ENCODE measurements around the gene TMEM139. TPM values are rescaled to one million over a fixed set of nuclear protein-coding genes. Genes with fewer than 3 reads are reported as not detected.

TMEM139 gene
- total RNA-seq, 2 donors from 2014 or later = 1.3 to 1.6 TPM

- no peak for ATAC-seq
- DNase-seq (ENCODE audit: low spot score in 2 of 2) = no peak
- no peaks in the 10 kb centered on the region for H3K9me3 Mint-ChIP-seq
- no peak overlapping the region for H3K27ac Mint-ChIP-seq
- H3K36me3 Mint-ChIP-seq = no peaks in the 10 kb centered on the region
These were observed 40.5 kb downstream of the TMEM139 start for GRCh38 chr7:143325240-143325639.

- no peak for ATAC-seq
- Mint-ChIP-seq H3K9me3 (no peaks in the 10 kb centered on the region), H3K36me3 (no peaks in the 10 kb centered on the region), H3K27ac (no peak overlapping the region)
- DNase-seq (ENCODE audit: low spot score in 2 of 2) = no peak
These were observed 43.1 kb downstream of the TMEM139 start for GRCh38 chr7:143327903-143328302.

- no peak overlapping the region for H3K27ac Mint-ChIP-seq
- no peaks in the 10 kb centered on the region for H3K9me3 Mint-ChIP-seq
- ATAC-seq = no peak
These were observed 44.9 kb downstream of the TMEM139 start for GRCh38 chr7:143329471-143330170.

GRCh38 chr7:143331179-143331801 is 46.5 kb downstream of the TMEM139 start:
- Mint-ChIP-seq H3K36me3 (no peaks in the 10 kb centered on the region), H3K27ac (peak overlapping the region in 1 of 2 donors; percentile 47), H3K9me3 (no peaks in the 10 kb centered on the region)
- ATAC-seq = no peak
- DNase-seq (ENCODE audit: low spot score in 2 of 2) = no peak

More at GRCh38 chr7:143329471-143330170, 44.9 kb downstream of the TMEM139 start:
- DNase-seq (ENCODE audit: low spot score in 2 of 2) = no peak
- H3K36me3 Mint-ChIP-seq = no peaks in the 10 kb centered on the region

GRCh38 chr7:143334244-143334643 is 49.5 kb downstream of the TMEM139 start:
- no peaks in the 10 kb centered on the region for H3K9me3 Mint-ChIP-seq
- H3K36me3 Mint-ChIP-seq = no peaks in the 10 kb centered on the region
- no peak for ATAC-seq
- no peak for DNase-seq (ENCODE audit: low spot score in 2 of 2)
- H3K27ac Mint-ChIP-seq = no peak overlapping the region

- Mint-ChIP-seq H3K36me3 (no peaks in the 10 kb centered on the region), H3K9me3 (no peaks in the 10 kb centered on the region), H3K27ac (no peak overlapping the region)
- ATAC-seq (peak in 1 of 2 donors; percentile 59), DNase-seq (ENCODE audit: low spot score in 2 of 2) (no peak)
These were observed 52.5 kb downstream of the TMEM139 start for GRCh38 chr7:143337216-143337615.

Other genes starting within 250 kb of the TMEM139 start
- not detected for gene OR6V1, start 232.6 kb upstream of the TMEM139 start, total RNA-seq
- gene PIP, start 152.9 kb upstream of the TMEM139 start, total RNA-seq = not detected
- gene TAS2R39, start 101.5 kb upstream of the TMEM139 start, total RNA-seq = not detected
- not detected for gene TAS2R40, start 62.9 kb upstream of the TMEM139 start, total RNA-seq
- 100 to 1,000 TPM; 140 to 238 TPM for gene GSTK1, start 21.5 kb upstream of the TMEM139 start, total RNA-seq
- gene CASP2, start 3.4 kb downstream of the TMEM139 start, total RNA-seq = 100 to 1,000 TPM in 1 of 2 donors, 10 to 100 TPM in 1; 82.0 to 118 TPM
- gene CLCN1, start 31.2 kb downstream of the TMEM139 start, total RNA-seq = under 1 TPM; 0.12 to 0.16 TPM
- 1 to 10 TPM in 1 of 2 donors, under 1 TPM in 1; 0.77 to 2.1 TPM for gene FAM131B, start 77.8 kb downstream of the TMEM139 start, total RNA-seq
- gene ZYX, start 96.4 kb downstream of the TMEM139 start, total RNA-seq = 100 to 1,000 TPM in 1 of 2 donors, 10 to 100 TPM in 1; 75.9 to 146 TPM
- 1 to 10 TPM; 1.8 to 2.4 TPM for gene EPHA1, start 123.9 kb downstream of the TMEM139 start, total RNA-seq
- not detected for gene TAS2R60, start 158.5 kb downstream of the TMEM139 start, total RNA-seq
- gene TAS2R41, start 192.9 kb downstream of the TMEM139 start, total RNA-seq = not detected